Measurements from ENCODE around the gene PTPN5. TPM values are rescaled to one million over a fixed set of nuclear protein-coding genes. Genes with fewer than 3 reads are reported as not detected.
"Not testable (repeated sequence)": the region's sequence is repeated elsewhere in the genome, so short reads cannot be mapped to it uniquely, and the experiment has no call there.

The PTPN5 gene
- total RNA-seq, 1 experiment from 2014 or later = not detected

- BruUV-seq (replicated peaks) = no TSS peak
- no peak for TF ChIP-seq CTCF (IDR thresholded peaks at IDR 0.05; ENCODE audit: insufficient read depth in 1 of 2, low read depth in 1 of 2, low read length in 1 of 2, severe bottlenecking in 1 of 2, unreplicated experiment in 1 of 2)
Observed at GRCh38 chr11:18696638-18697225, 94.9 kb downstream of the PTPN5 start.

GRCh38 chr11:18692941-18693760 is 98.4 kb downstream of the PTPN5 start:
- Mint-ChIP-seq H3K4me1 (ENCODE audit: low read depth, unreplicated experiment) (peaks cover 3% of the 10 kb centered on the region), H3K9me3 (ENCODE audit: unreplicated experiment) (no peaks in the 10 kb centered on the region), H3K27me3 (ENCODE audit: insufficient read depth, unreplicated experiment) (peaks cover 6% of the 10 kb centered on the region), H3K4me3 (ENCODE audit: unreplicated experiment) (no peak overlapping the region), H3K36me3 (ENCODE audit: insufficient read depth, unreplicated experiment) (peaks cover 1% of the 10 kb centered on the region), H3K27ac (ENCODE audit: unreplicated experiment) (no peak overlapping the region)
- intact Hi-C loops (cut with micrococcal nuclease; ENCODE audit: unreplicated experiment) = no loop called here
- ChIA-PET CTCF (no interaction called here), POLR2A (no interaction called here)
- H3K27me3 ChIP-seq (replicated peaks; ENCODE audit: control insufficient read depth, insufficient read depth, low read length) = no peaks in the 10 kb centered on the region; the same call in 1 of the 2 replicates
- H3K4me3 ChIP-seq (ENCODE audit: low read depth, low read length) = no peak overlapping the region
- no TSS peak for BruUV-seq (replicated peaks)
- H3K4me1 ChIP-seq = no peaks in the 10 kb centered on the region
- no peak for TF ChIP-seq CTCF (IDR thresholded peaks at IDR 0.05; ENCODE audit: insufficient read depth in 1 of 2, low read depth in 1 of 2, low read length in 1 of 2, severe bottlenecking in 1 of 2, unreplicated experiment in 1 of 2)
- no peak for DNase-seq
- no peaks in the 10 kb centered on the region for H3K36me3 ChIP-seq (ENCODE audit: control insufficient read depth, insufficient read depth, low read length)
- no peaks in the 10 kb centered on the region for H3K9me3 ChIP-seq

More at GRCh38 chr11:18696638-18697225, 94.9 kb downstream of the PTPN5 start:
- Mint-ChIP-seq H3K36me3 (ENCODE audit: insufficient read depth, unreplicated experiment) (peaks cover 4% of the 10 kb centered on the region), H3K4me1 (ENCODE audit: low read depth, unreplicated experiment) (peaks cover 5% of the 10 kb centered on the region), H3K27me3 (ENCODE audit: insufficient read depth, unreplicated experiment) (peaks cover 20% of the 10 kb centered on the region), H3K9me3 (ENCODE audit: unreplicated experiment) (no peaks in the 10 kb centered on the region), H3K4me3 (ENCODE audit: unreplicated experiment) (no peak overlapping the region), H3K27ac (ENCODE audit: unreplicated experiment) (no peak overlapping the region)
- ChIA-PET POLR2A (no interaction called here), CTCF (interaction anchor here (0.7 kb wide), 1 partner anchor 13 kb away, joined by 7 read pairs; no protein-coding TSS in a partner anchor)
- DNase-seq = no peak
- H3K4me3 ChIP-seq (ENCODE audit: low read depth, low read length) = no peak overlapping the region
- H3K36me3 ChIP-seq (ENCODE audit: control insufficient read depth, insufficient read depth, low read length) = no peaks in the 10 kb centered on the region
- peaks cover 4% of the 10 kb centered on the region for H3K4me1 ChIP-seq
- H3K27me3 ChIP-seq (replicated peaks; ENCODE audit: control insufficient read depth, insufficient read depth, low read length) = peaks cover 1% of the 10 kb centered on the region
- intact Hi-C loops (cut with micrococcal nuclease; ENCODE audit: unreplicated experiment) = no loop called here
- H3K9me3 ChIP-seq = no peaks in the 10 kb centered on the region

GRCh38 chr11:18691467-18692140 is 100.0 kb downstream of the PTPN5 start:
- H3K4me1 Mint-ChIP-seq (ENCODE audit: low read depth, unreplicated experiment); H3K4me1 ChIP-seq; H3K36me3 ChIP-seq (ENCODE audit: control insufficient read depth, insufficient read depth, low read length); H3K4me3 Mint-ChIP-seq (ENCODE audit: unreplicated experiment); H3K27me3 Mint-ChIP-seq (ENCODE audit: insufficient read depth, unreplicated experiment); H3K36me3 Mint-ChIP-seq (ENCODE audit: insufficient read depth, unreplicated experiment); H3K9me3 ChIP-seq; CTCF ChIA-PET; H3K27ac Mint-ChIP-seq (ENCODE audit: unreplicated experiment); H3K4me3 ChIP-seq (ENCODE audit: low read depth, low read length); DNase-seq; H3K9me3 Mint-ChIP-seq (ENCODE audit: unreplicated experiment); BruUV-seq (replicated peaks); POLR2A ChIA-PET; H3K27me3 ChIP-seq (replicated peaks; ENCODE audit: control insufficient read depth, insufficient read depth, low read length); intact Hi-C loops (cut with micrococcal nuclease; ENCODE audit: unreplicated experiment): not testable (repeated sequence)
